GM12874 (cell line): ENCODE data around the gene SH2D6.

Experiments used
- TF ChIP-seq, protein P1 (sequence below): IDR thresholded peaks from 2 replicates; pipeline ENCODE4 v1.5.1; 2011; ENCODE audit warnings: low read depth, mild to moderate bottlenecking, control low read depth, low read length, moderate library complexity; ENCODE audit not compliant: insufficient read depth

SH2D6 gene

DNA sequence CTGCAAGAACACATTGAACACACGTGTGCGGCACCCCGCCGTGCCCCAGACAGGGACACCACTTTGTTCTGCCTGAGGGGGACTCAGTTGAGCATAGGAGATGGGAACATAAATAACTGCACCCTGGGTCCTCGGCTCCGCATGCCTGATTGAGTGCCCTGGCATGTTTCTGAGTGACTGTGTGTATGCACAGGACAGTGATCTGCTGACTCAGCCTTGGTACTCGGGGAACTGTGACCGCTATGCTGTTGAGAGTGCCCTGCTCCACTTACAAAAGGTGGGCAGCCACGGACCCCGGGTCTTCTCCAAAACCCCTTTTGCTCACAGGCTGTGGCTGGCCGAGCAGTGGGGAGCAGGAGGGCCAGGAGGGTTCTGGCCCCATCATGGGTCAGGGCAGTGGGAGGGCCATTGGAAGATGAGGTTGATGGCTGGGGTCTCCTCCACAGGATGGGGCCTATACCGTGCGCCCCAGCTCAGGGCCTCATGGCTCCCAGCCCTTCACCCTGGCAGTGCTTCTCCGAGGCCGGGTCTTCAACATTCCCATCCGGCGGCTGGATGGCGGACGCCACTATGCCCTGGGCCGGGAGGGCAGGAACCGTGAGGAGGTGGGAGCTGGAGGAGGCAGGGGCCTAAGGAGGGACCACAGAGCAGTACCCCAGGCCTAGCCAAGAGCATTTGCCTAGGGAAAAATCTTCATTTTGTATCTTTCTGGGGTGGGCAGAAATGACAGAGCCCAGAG lies 16.9 kb downstream of the SH2D6 start:
- TF ChIP-seq, protein P1, sequence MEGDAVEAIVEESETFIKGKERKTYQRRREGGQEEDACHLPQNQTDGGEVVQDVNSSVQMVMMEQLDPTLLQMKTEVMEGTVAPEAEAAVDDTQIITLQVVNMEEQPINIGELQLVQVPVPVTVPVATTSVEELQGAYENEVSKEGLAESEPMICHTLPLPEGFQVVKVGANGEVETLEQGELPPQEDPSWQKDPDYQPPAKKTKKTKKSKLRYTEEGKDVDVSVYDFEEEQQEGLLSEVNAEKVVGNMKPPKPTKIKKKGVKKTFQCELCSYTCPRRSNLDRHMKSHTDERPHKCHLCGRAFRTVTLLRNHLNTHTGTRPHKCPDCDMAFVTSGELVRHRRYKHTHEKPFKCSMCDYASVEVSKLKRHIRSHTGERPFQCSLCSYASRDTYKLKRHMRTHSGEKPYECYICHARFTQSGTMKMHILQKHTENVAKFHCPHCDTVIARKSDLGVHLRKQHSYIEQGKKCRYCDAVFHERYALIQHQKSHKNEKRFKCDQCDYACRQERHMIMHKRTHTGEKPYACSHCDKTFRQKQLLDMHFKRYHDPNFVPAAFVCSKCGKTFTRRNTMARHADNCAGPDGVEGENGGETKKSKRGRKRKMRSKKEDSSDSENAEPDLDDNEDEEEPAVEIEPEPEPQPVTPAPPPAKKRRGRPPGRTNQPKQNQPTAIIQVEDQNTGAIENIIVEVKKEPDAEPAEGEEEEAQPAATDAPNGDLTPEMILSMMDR, result no peak

DNA sequence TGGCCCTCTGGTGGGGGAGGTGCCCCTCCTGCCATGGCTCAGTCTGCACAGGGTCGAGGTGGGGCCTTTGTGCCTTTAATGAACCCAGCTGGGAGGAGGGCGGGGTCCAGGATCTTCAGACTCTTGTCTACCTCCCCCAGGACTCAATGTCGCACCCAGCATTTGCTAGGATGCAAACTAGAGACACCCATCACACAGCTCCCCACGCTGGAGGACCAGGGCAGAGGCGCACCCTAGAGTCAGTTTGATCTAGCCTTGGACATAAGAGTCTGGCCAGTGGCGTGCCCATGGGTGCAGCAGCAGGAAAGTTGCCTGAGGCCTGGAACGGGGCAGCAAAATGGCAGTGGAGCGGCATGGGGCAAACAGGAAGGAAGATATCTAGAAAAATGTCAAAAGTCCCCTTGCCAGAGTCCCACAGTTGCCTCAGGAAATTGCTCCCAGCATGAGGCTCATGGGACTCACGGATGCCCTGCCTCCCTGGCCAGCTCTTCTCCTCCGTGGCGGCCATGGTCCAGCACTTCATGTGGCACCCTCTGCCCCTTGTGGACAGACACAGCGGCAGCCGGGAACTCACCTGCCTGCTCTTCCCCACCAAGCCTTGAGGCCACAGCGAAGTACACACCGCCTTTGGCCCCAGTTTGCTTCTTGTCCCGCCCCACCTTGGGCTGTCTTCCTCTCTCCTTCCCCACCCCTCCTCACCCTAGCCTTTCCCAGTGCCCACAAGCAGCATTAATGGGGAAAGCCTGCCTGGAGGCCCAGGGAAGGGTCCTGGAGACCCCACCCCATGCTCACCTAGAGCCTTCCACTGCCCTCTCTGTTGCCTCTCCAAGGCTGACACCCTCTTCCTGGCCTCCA lies 17.7 kb downstream of the SH2D6 start:
- TF ChIP-seq, protein P1, result no peak

DNA sequence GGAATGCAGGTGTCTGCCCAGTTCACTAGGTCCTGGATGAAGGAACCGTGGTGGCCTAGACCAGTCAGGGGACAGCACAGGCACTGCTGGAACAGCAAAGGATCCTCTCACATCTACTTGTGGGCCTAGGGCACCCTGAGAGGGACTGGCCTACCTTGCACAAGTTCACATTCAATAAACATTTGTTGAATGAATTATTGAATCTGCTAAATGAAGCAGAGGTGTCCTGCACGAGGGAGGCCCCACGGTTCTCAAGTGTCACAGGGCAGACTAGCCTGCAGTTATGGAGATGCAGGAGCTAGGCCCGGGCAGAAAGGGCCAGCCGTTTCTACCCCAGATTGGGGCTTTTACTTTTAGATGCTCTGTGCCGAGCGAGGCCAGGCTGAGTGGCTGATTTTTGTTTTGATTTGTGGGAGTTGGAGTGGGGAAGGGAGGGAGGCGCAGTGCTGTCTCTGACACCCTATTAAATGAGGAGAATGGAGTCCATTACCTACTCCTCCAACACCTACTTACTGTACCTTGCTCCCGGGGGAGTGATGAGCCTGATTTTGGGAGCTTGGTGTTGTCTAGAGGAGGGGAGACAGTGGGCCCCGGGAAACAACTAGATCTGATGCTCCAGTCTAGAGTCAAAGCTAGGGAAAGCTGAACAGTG lies 18.4 kb downstream of the SH2D6 start:
- TF ChIP-seq, protein P1, result no peak

DNA sequence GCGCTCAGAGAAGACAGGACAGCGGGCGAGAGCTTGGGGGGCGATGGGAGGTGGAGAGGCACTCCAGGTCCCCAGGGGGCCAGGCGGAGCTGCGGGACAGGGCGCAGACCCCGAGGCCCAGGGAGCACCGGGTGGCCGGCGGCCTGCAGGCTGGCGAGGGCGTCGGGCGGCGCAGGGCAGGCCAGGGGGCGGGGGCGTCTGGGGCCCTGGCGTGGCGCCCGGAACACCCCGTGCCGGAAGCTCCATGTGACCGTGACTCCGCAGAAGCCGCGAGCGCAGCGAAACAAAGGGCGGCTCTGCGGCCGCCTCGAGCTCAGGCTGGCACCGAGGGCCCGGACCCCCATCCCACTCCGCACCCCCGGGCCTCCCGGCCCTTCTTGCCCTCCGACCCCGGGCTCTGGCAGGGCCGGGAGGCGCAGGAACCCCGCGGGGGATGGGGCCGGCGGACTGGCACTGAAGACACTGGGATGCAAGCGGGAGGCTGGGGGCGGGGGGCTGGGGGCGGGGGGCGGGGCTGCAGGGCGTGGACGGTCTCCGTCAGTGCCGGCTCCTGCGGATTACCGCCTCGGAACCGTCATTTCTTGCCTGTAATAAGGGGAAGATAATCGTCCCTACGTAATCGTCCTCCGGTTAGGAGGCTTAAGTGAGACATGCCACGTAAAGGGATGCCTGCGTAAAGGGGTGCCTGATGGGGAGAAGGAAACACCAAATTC lies 19.1 kb downstream of the SH2D6 start:
- TF ChIP-seq, protein P1, result no peak

DNA sequence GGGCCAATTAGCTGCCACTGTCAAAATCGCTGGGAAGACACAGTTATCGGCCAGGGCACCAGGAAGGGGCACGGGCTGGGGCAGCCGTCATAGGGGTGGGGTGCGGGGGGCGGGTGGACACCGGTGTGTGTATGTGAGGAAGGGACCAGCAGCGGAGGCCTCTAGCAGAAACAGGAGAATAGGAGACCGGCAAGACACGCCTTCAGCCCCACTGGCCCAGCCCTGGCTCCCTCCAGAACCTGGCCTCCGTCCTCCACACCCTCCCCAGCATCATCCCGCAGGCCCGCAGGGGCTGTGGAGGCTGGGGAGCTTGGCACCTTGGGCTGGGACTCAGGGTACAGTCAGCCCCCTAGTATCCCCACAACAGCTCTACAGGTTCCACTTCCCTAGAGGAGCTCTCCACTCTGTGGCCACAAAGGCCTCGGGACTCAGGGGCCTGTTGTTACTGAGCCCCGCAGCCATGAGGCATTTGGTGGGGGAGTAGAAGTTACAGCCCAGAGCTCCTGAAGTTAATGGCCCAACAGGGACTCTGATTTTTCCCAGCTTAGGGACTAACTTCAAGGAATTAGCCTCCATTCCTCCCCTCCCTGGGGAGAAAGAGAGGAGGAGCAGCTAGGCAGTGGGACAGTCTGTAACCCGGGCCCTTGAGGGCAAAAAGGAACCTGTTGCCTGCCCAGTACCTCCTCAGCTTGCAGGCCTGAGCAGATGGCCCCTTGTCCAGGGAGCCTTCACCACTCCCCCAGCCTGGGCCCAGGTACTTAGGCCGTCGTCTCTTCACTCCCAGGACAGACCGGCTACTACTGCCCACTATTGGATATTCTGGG lies 19.9 kb downstream of the SH2D6 start:
- TF ChIP-seq, protein P1, result no peak

DNA sequence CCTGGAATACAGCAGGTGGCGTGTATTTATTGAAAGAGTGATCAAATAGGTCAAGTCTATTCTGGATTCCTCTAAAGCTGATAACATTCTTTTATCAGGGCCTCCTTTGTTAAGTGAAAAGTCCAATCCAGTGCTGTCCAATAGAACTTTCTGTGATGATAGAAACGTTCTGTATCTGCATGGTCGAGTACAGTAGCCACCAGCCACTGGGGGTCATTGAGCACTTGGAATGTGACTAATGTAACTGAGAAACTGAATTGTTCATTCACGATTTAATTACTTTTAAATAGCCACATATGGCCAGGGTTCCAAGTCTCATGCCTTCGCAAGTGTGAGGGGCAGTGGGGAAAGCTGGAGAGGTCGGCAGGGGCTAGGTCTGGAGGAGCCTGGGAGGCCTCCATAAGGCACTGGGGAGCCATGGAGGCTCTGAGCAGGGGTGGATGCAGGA lies 20.5 kb downstream of the SH2D6 start:
- TF ChIP-seq, protein P1, result no peak
